Measurements from ENCODE around the gene BMF. TPM values are rescaled to one million over a fixed set of nuclear protein-coding genes. Genes with fewer than 3 reads are reported as not detected.

Gene BMF
- total RNA-seq, 2 experiments from 2014 or later: 7.6 to 8.4 TPM

GRCh38 chr15:40070166-40070557 is 38.5 kb downstream of the BMF start:
- H3K27ac Mint-ChIP-seq: no peak overlapping the region
- intact Hi-C loops (cut with DNase I, micrococcal nuclease): no loop called here
- H3K4me1 Mint-ChIP-seq: peaks cover 10% of the 10 kb centered on the region
- no peak overlapping the region for H3K4me3 Mint-ChIP-seq
- no peaks in the 10 kb centered on the region for H3K9me3 Mint-ChIP-seq (ENCODE audit: low read depth)
- no peak for ATAC-seq
- no peak for DNase-seq
- H3K27me3 Mint-ChIP-seq: peaks cover 3% of the 10 kb centered on the region
- POLR2A ChIA-PET: no interaction called here
- CTCF ChIA-PET: interaction anchor here (0.7 kb wide), 1 partner anchor 11 kb away, joined by 3 read pairs; no protein-coding TSS in a partner anchor
- no peaks in the 10 kb centered on the region for H3K36me3 Mint-ChIP-seq (ENCODE audit: low read depth)

GRCh38 chr15:40069178-40070165 is 39.2 kb downstream of the BMF start:
- no peaks in the 10 kb centered on the region for H3K36me3 Mint-ChIP-seq (ENCODE audit: low read depth)
- H3K4me3 Mint-ChIP-seq: no peak overlapping the region
- CTCF ChIA-PET: no interaction called here
- intact Hi-C loops (cut with DNase I, micrococcal nuclease): no loop called here
- no peak overlapping the region for H3K27ac Mint-ChIP-seq
- H3K27me3 Mint-ChIP-seq: peaks cover 3% of the 10 kb centered on the region
- peaks cover 17% of the 10 kb centered on the region for H3K4me1 Mint-ChIP-seq
- DNase-seq (no peak), ATAC-seq (no peak)
- POLR2A ChIA-PET: no interaction called here
- no peaks in the 10 kb centered on the region for H3K9me3 Mint-ChIP-seq (ENCODE audit: low read depth)

GRCh38 chr15:40067921-40068624 is 40.6 kb downstream of the BMF start:
- CTCF ChIA-PET: interaction anchor here (0.6 to 2.0 kb wide), 4 partner anchors 9 to 36 kb away, joined by 3 to 6 read pairs (median 4); no protein-coding TSS in a partner anchor
- no peak overlapping the region for H3K4me3 Mint-ChIP-seq
- H3K27me3 Mint-ChIP-seq: no peaks in the 10 kb centered on the region
- no peaks in the 10 kb centered on the region for H3K9me3 Mint-ChIP-seq (ENCODE audit: low read depth)
- no peak overlapping the region for H3K27ac Mint-ChIP-seq
- H3K36me3 Mint-ChIP-seq (ENCODE audit: low read depth): no peaks in the 10 kb centered on the region
- POLR2A ChIA-PET: interaction anchor here (0.6 to 1.0 kb wide), 2 partner anchors 39 to 105 kb away, joined by 4 to 5 read pairs; no protein-coding TSS in a partner anchor
- H3K4me1 Mint-ChIP-seq: peaks cover 19% of the 10 kb centered on the region
- intact Hi-C loops (cut with DNase I, micrococcal nuclease): no loop called here
- ATAC-seq (no peak), DNase-seq (no peak)

GRCh38 chr15:40066589-40066988 is 42.1 kb downstream of the BMF start:
- CTCF ChIA-PET: interaction anchor here (0.6 to 2.0 kb wide), 3 partner anchors 19 to 58 kb away, joined by 3 to 5 read pairs (median 4); no protein-coding TSS in a partner anchor
- no peak for ATAC-seq

GRCh38 chr15:40065166-40065565 is 43.5 kb downstream of the BMF start:
- no peak overlapping the region for H3K4me3 Mint-ChIP-seq
- DNase-seq (no peak), ATAC-seq (no peak)
- ChIA-PET CTCF (interaction anchor here (1.4 kb wide), 1 partner anchor 33 kb away, joined by 3 read pairs; no protein-coding TSS in a partner anchor), POLR2A (no interaction called here)
- H3K4me1 Mint-ChIP-seq: peaks cover 19% of the 10 kb centered on the region
- H3K27me3 Mint-ChIP-seq: no peaks in the 10 kb centered on the region
- peak overlapping the region; percentile 66 for H3K27ac Mint-ChIP-seq
- intact Hi-C loops (cut with DNase I, micrococcal nuclease): no loop called here
- no peaks in the 10 kb centered on the region for H3K36me3 Mint-ChIP-seq (ENCODE audit: low read depth)
- no peaks in the 10 kb centered on the region for H3K9me3 Mint-ChIP-seq (ENCODE audit: low read depth)

More at GRCh38 chr15:40066589-40066988, 42.1 kb downstream of the BMF start:
- no peaks in the 10 kb centered on the region for H3K27me3 Mint-ChIP-seq
- H3K4me3 Mint-ChIP-seq: no peak overlapping the region
- H3K27ac Mint-ChIP-seq: no peak overlapping the region
- H3K4me1 Mint-ChIP-seq: peaks cover 19% of the 10 kb centered on the region
- POLR2A ChIA-PET: no interaction called here
- DNase-seq: no peak
- intact Hi-C loops (cut with DNase I, micrococcal nuclease): no loop called here
- no peaks in the 10 kb centered on the region for H3K36me3 Mint-ChIP-seq (ENCODE audit: low read depth)
- no peaks in the 10 kb centered on the region for H3K9me3 Mint-ChIP-seq (ENCODE audit: low read depth)

GRCh38 chr15:40064231-40064894 is 44.3 kb downstream of the BMF start:
- no peaks in the 10 kb centered on the region for H3K36me3 Mint-ChIP-seq (ENCODE audit: low read depth)
- ChIA-PET CTCF (interaction anchor here (0.8 to 1.4 kb wide), 4 partner anchors 19 to 163 kb away, joined by 3 to 4 read pairs (median 4); no protein-coding TSS in a partner anchor), POLR2A (no interaction called here)
- no peaks in the 10 kb centered on the region for H3K9me3 Mint-ChIP-seq (ENCODE audit: low read depth)
- no peak overlapping the region for H3K4me3 Mint-ChIP-seq
- peaks cover 22% of the 10 kb centered on the region for H3K4me1 Mint-ChIP-seq
- DNase-seq (peak; percentile 46), ATAC-seq (peak; percentile 73)
- H3K27me3 Mint-ChIP-seq: no peaks in the 10 kb centered on the region
- intact Hi-C loops (cut with DNase I, micrococcal nuclease): loop anchor here (1.0 to 5.0 kb wide), 2 partner anchors 17 to 43 kb away; partner anchors contain the start of gene BMF (in 1 of the 2)
- peak overlapping the region; percentile 66 for H3K27ac Mint-ChIP-seq

GRCh38 chr15:40063563-40064011 is 45.1 kb downstream of the BMF start:
- H3K36me3 Mint-ChIP-seq (ENCODE audit: low read depth): no peaks in the 10 kb centered on the region
- POLR2A ChIA-PET: no interaction called here
- H3K4me3 Mint-ChIP-seq: no peak overlapping the region
- peaks cover 25% of the 10 kb centered on the region for H3K4me1 Mint-ChIP-seq
- intact Hi-C loops (cut with DNase I, micrococcal nuclease): loop anchor here (1.0 to 5.0 kb wide), 2 partner anchors 16 to 44 kb away; partner anchors contain the start of gene BMF (in 1 of the 2)
- no peaks in the 10 kb centered on the region for H3K9me3 Mint-ChIP-seq (ENCODE audit: low read depth)
- CTCF ChIA-PET: interaction anchor here (0.9 to 2.5 kb wide), 5 partner anchors 9 to 42 kb away, joined by 3 to 15 read pairs (median 4); no protein-coding TSS in a partner anchor
- ATAC-seq (peak; percentile 18), DNase-seq (no peak)
- H3K27ac Mint-ChIP-seq: peak overlapping the region; percentile 66
- H3K27me3 Mint-ChIP-seq: no peaks in the 10 kb centered on the region

- no peak overlapping the region for H3K27ac Mint-ChIP-seq
Measured at GRCh38 chr15:40062816-40063562, 45.7 kb downstream of the BMF start.

GRCh38 chr15:40061212-40061901 is 47.3 kb downstream of the BMF start:
- ChIA-PET CTCF (interaction anchor here (0.9 to 3.8 kb wide), 6 partner anchors 14 to 48 kb away, joined by 3 to 18 read pairs (median 6); no protein-coding TSS in a partner anchor), POLR2A (interaction anchor here (0.5 to 0.9 kb wide), 3 partner anchors 13 to 102 kb away, joined by 3 to 6 read pairs (median 4); no protein-coding TSS in a partner anchor)
- intact Hi-C loops (cut with DNase I, micrococcal nuclease): loop anchor here in 1 of 2 experiments (5.0 kb wide), 1 partner anchor 46 kb away; the partner anchor contains the start of gene BMF
- DNase-seq (peak; percentile 64), ATAC-seq (peak; percentile 69)
- Mint-ChIP-seq H3K9me3 (ENCODE audit: low read depth) (no peaks in the 10 kb centered on the region), H3K36me3 (ENCODE audit: low read depth) (no peaks in the 10 kb centered on the region), H3K27ac (no peak overlapping the region), H3K27me3 (no peaks in the 10 kb centered on the region), H3K4me3 (no peak overlapping the region), H3K4me1 (peaks cover 36% of the 10 kb centered on the region)

More at GRCh38 chr15:40062816-40063562, 45.7 kb downstream of the BMF start:
- POLR2A ChIA-PET: no interaction called here
- H3K4me1 Mint-ChIP-seq: peaks cover 30% of the 10 kb centered on the region
- DNase-seq (no peak), ATAC-seq (no peak)
- no peaks in the 10 kb centered on the region for H3K36me3 Mint-ChIP-seq (ENCODE audit: low read depth)
- H3K9me3 Mint-ChIP-seq (ENCODE audit: low read depth): no peaks in the 10 kb centered on the region
- CTCF ChIA-PET: interaction anchor here (0.6 to 2.5 kb wide), 6 partner anchors 10 to 45 kb away, joined by 3 to 15 read pairs (median 4); no protein-coding TSS in a partner anchor
- no peaks in the 10 kb centered on the region for H3K27me3 Mint-ChIP-seq
- intact Hi-C loops (cut with DNase I, micrococcal nuclease): loop anchor here in 1 of 2 experiments (5.0 kb wide), 1 partner anchor 44 kb away; the partner anchor contains the start of gene BMF
- H3K4me3 Mint-ChIP-seq: no peak overlapping the region

All from activated CD4-positive, alpha-beta T cell treated with anti-CD3 and anti-CD28 coated beads for 36 hours (primary cell).